OCI-LY1 (cell line): ENCODE results near the gene CCR3.

Source experiments
- H2AFZ ChIP-seq: fragments of 200-600 bp; sonication (generic), shearing (Covaris generic); 2 replicates; pipeline ENCODE4 v1.6.0; 2014; ENCODE audit warnings: antibody characterized with exemption, mild to moderate bottlenecking, low read length
- H3F3A ChIP-seq: fragments of 200-600 bp; sonication (generic), shearing (Covaris generic); 2 replicates; pipeline ENCODE4 v1.6.0; 2014; ENCODE audit warnings: mild to moderate bottlenecking, antibody characterized with exemption, low read length, moderate library complexity; ENCODE audit not compliant: insufficient read depth
- H3K27ac ChIP-seq: fragments of 200-600 bp; sonication (generic); 2 replicates; pipeline ENCODE4 v1.5.1; 2014; ENCODE audit warnings: low read length, mixed run types, mild to moderate bottlenecking, low read depth; ENCODE audit not compliant: poor library complexity, severe bottlenecking
- H3K27me3 ChIP-seq: fragments of 200-600 bp; sonication (generic); 2 replicates; pipeline ENCODE4 v1.6.0; 2014; ENCODE audit warnings: antibody characterized with exemption, mild to moderate bottlenecking, low read length, moderate library complexity; ENCODE audit not compliant: insufficient read depth
- H3K36me3 ChIP-seq: fragments of 200-600 bp; sonication (generic); 2 replicates; pipeline ENCODE4 v1.6.1; 2014; ENCODE audit warnings: mild to moderate bottlenecking, antibody characterized with exemption, low read length, moderate library complexity, mixed read lengths; ENCODE audit not compliant: insufficient read depth
- H3K4me1 ChIP-seq: fragments of 200-600 bp; sonication (generic); 2 replicates; pipeline ENCODE4 v1.5.1; 2014; ENCODE audit warnings: mild to moderate bottlenecking, low read length, moderate library complexity; ENCODE audit not compliant: insufficient read depth, severe bottlenecking
- H3K4me2 ChIP-seq: fragments of 200-600 bp; sonication (generic), shearing (Covaris generic); 2 replicates; pipeline ENCODE4 v1.6.1; 2014; ENCODE audit warnings: low read length
- H3K4me3 ChIP-seq: fragments of 200-600 bp; sonication (generic); 2 replicates; pipeline ENCODE4 v1.5.1; 2014; ENCODE audit warnings: low read length, low read depth, mild to moderate bottlenecking, mixed read lengths; ENCODE audit not compliant: poor library complexity, severe bottlenecking
- H3K79me2 ChIP-seq: fragments of 200-600 bp; shearing (Covaris generic); 2 replicates; pipeline ENCODE4 v1.6.1; 2016; ENCODE audit warnings: mixed run types, low read length, mixed read lengths; ENCODE audit not compliant: insufficient read depth
- H3K9ac ChIP-seq: fragments of 200-600 bp; sonication (generic), shearing (Covaris generic); 2 replicates; pipeline ENCODE4 v1.6.1; 2014; ENCODE audit warnings: mild to moderate bottlenecking, low read length, mixed read lengths
- H3K9me2 ChIP-seq: fragments of 200-600 bp; sonication (generic), shearing (Covaris generic); 2 replicates; pipeline ENCODE4 v1.6.1; 2014; ENCODE audit warnings: low read depth, mild to moderate bottlenecking, low read length, mixed read lengths
- H3K9me3 ChIP-seq: fragments of 200-600 bp; shearing (Covaris generic); 2 replicates; pipeline ENCODE4 v1.6.1; 2014; ENCODE audit warnings: low read length, mixed read lengths
- H4K20me1 ChIP-seq: fragments of 200-600 bp; sonication (generic), shearing (Covaris generic); 2 replicates; pipeline ENCODE4 v1.6.0; 2016; ENCODE audit warnings: mild to moderate bottlenecking, low read length; ENCODE audit not compliant: insufficient read depth
- CTCF ChIP-seq: fragments of 200-600 bp; sonication (generic), shearing (Covaris generic); IDR thresholded peaks from 2 replicates; pipeline ENCODE4 v1.5.1; 2017; ENCODE audit warnings: mild to moderate bottlenecking, antibody characterized with exemption, low read length, moderate library complexity, mixed read lengths
- EZH2 ChIP-seq: fragments of 200-600 bp; sonication (generic), shearing (Covaris generic); IDR thresholded peaks from 2 replicates; pipeline ENCODE4 v1.8.0; 2017; ENCODE audit warnings: borderline replicate concordance, mixed run types, mild to moderate bottlenecking, antibody characterized with exemption, low read length, moderate library complexity, mixed read lengths

CCR3 gene

GRCh38 chr3:46228260-46229242 lies 13.7 kb upstream of the CCR3 start:
- Histone ChIP-seq H4K20me1 (no peaks in the 10 kb centered on the region), H3K27me3 (no peaks in the 10 kb centered on the region; the same call in 1 of the 2 replicates), H3K27ac (no peak overlapping the region), H3K79me2 (no peaks in the 10 kb centered on the region), H3K4me3 (no peak overlapping the region), H3K4me2 (no peak overlapping the region), H3K9me2 (no peaks in the 10 kb centered on the region), H3K9me3 (no peaks in the 10 kb centered on the region), H3F3A (no peaks in the 10 kb centered on the region), H3K4me1 (no peaks in the 10 kb centered on the region), H3K36me3 (no peaks in the 10 kb centered on the region), H3K9ac (no peak overlapping the region), H2AFZ (no peak overlapping the region)
- TF ChIP-seq EZH2 (no peak), CTCF (no peak)

DNA sequence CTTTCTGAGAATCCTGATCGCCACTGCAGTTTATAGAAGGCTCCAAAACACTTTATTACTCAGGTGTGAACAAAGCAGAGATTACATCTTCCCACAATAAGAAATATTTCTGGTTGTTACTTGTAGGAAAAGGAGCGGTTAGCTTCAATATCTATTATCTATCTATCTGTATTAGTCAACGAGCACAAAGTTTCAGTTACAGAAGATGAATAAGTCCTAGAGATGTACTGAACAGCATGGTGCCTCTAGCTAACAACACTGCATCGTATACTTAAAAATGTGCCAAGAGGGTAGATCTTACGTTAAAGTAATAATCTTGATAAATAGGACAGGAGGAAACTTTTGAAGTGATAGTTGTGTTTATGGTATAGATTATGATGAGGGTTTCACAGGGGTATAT lies 10.9 kb upstream of the CCR3 start:
- H3K27me3 ChIP-seq, result no peaks in the 10 kb centered on the region
- H3F3A ChIP-seq, result no peaks in the 10 kb centered on the region
- no peak overlapping the region for H3K9ac ChIP-seq
- H3K9me3 ChIP-seq, result no peaks in the 10 kb centered on the region
- H4K20me1 ChIP-seq, result no peaks in the 10 kb centered on the region
- H3K4me2 ChIP-seq, result no peak overlapping the region
- no peaks in the 10 kb centered on the region for H3K4me1 ChIP-seq
- no peaks in the 10 kb centered on the region for H3K9me2 ChIP-seq
- no peaks in the 10 kb centered on the region for H3K79me2 ChIP-seq
- H3K4me3 ChIP-seq, result no peak overlapping the region
- H3K27ac ChIP-seq, result no peak overlapping the region
- H2AFZ ChIP-seq, result no peak overlapping the region
- TF ChIP-seq CTCF, result no peak
- H3K36me3 ChIP-seq, result no peaks in the 10 kb centered on the region

DNA sequence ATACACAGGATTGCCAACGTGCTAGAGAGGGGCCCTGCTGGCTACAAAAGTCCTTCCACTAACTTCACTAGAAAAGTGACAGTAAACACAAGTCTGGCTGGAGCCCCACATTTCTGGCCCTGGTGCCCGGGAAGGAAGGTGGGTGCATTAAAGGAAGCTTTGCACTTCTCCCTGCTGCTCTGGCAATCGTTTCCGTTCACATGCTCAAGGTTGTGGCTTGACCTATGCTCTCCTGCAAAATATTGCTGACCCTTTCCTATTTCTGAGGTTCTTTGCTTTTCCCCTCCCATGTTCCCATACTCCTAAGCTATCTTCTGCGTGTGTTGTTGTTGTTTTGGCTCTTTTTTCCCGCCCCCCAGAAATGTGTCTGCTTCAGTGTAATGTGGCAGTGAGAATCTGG lies 9.1 kb upstream of the CCR3 start:
- Histone ChIP-seq H3K79me2 (no peaks in the 10 kb centered on the region), H3K36me3 (no peaks in the 10 kb centered on the region), H3K4me1 (no peaks in the 10 kb centered on the region), H3K9me3 (no peaks in the 10 kb centered on the region), H3K27me3 (no peaks in the 10 kb centered on the region), H3K9ac (no peak overlapping the region), H3K9me2 (no peaks in the 10 kb centered on the region), H2AFZ (no peak overlapping the region), H3K4me2 (no peak overlapping the region), H4K20me1 (no peaks in the 10 kb centered on the region), H3F3A (no peaks in the 10 kb centered on the region), H3K27ac (no peak overlapping the region), H3K4me3 (no peak overlapping the region)
- no peak for TF ChIP-seq CTCF
- TF ChIP-seq EZH2, result no peak
